Measurements from ENCODE around the gene KRTAP6-1.

KRTAP6-1 gene

GRCh38 chr21:30616125-30616524 lies 2.4 kb upstream of the KRTAP6-1 start, which contains the start of gene KRTAP20-1:
Gene KRTAP20-1, plus strand, starts transcription at chr21:30616425. Its CDS starts 30 bp downstream, at chr21:30616455.
- H3K4me3 ChIP-seq (ENCODE audit: low read length) = no peak within 1 kb of the TSS
- no peaks in the 10 kb centered on the region for H3K4me1 ChIP-seq (ENCODE audit: control insufficient read depth, insufficient read depth, low read length)
- no peaks in the 10 kb centered on the region for H3K27me3 ChIP-seq (ENCODE audit: control insufficient read depth, insufficient read depth, low read length)
- H3K36me3 ChIP-seq (ENCODE audit: insufficient read depth, low read length) = no peaks in the 10 kb centered on the region
- peaks cover 9% of the 10 kb centered on the region for H3K9me3 ChIP-seq (replicated peaks; ENCODE audit: low read length)
- H3K4me2 ChIP-seq (ENCODE audit: low read length) = no peak within 1 kb of the TSS
- no peak within 1 kb of the TSS for H3K9ac ChIP-seq (ENCODE audit: low read depth, low read length)

- no peaks in the 10 kb centered on the region for H3K36me3 ChIP-seq (ENCODE audit: insufficient read depth, low read length)
- no peaks in the 10 kb centered on the region for H3K4me1 ChIP-seq (ENCODE audit: control insufficient read depth, insufficient read depth, low read length)
- no peak overlapping the region for H3K4me2 ChIP-seq (ENCODE audit: low read length)
- H3K27me3 ChIP-seq (ENCODE audit: control insufficient read depth, insufficient read depth, low read length) = no peaks in the 10 kb centered on the region
- no peak overlapping the region for H3K4me3 ChIP-seq (ENCODE audit: low read length)
- H3K9ac ChIP-seq (ENCODE audit: low read depth, low read length) = no peak overlapping the region
- H3K9me3 ChIP-seq (replicated peaks; ENCODE audit: low read length) = peaks cover 9% of the 10 kb centered on the region
Observed at GRCh38 chr21:30615199-30615598, 1.5 kb upstream of the KRTAP6-1 start.

- Histone ChIP-seq H3K9ac (ENCODE audit: low read depth, low read length) (no peak overlapping the region), H3K36me3 (ENCODE audit: insufficient read depth, low read length) (no peaks in the 10 kb centered on the region), H3K4me3 (ENCODE audit: low read length) (no peak overlapping the region), H3K4me2 (ENCODE audit: low read length) (no peak overlapping the region), H3K27me3 (ENCODE audit: control insufficient read depth, insufficient read depth, low read length) (no peaks in the 10 kb centered on the region), H3K4me1 (ENCODE audit: control insufficient read depth, insufficient read depth, low read length) (no peaks in the 10 kb centered on the region), H3K9me3 (replicated peaks; ENCODE audit: low read length) (peaks cover 9% of the 10 kb centered on the region)
Observed at GRCh38 chr21:30612132-30612531, 1.6 kb downstream of the KRTAP6-1 start.

GRCh38 chr21:30605968-30606367 lies 7.8 kb downstream of the KRTAP6-1 start:
- Histone ChIP-seq H3K9me3 (replicated peaks; ENCODE audit: low read length) (peaks cover 4% of the 10 kb centered on the region), H3K9ac (ENCODE audit: low read depth, low read length) (no peak overlapping the region), H3K4me1 (ENCODE audit: control insufficient read depth, insufficient read depth, low read length) (no peaks in the 10 kb centered on the region), H3K36me3 (ENCODE audit: insufficient read depth, low read length) (no peaks in the 10 kb centered on the region), H3K27me3 (ENCODE audit: control insufficient read depth, insufficient read depth, low read length) (no peaks in the 10 kb centered on the region), H3K4me2 (ENCODE audit: low read length) (no peak overlapping the region), H3K4me3 (ENCODE audit: low read length) (no peak overlapping the region)

GRCh38 chr21:30600787-30601186 lies 12.9 kb downstream of the KRTAP6-1 start, which contains the start of gene KRTAP22-1:
Gene KRTAP22-1, plus strand, starts transcription at chr21:30601087.
- Histone ChIP-seq H3K4me3 (ENCODE audit: low read length) (no peak within 1 kb of the TSS), H3K4me2 (ENCODE audit: low read length) (no peak within 1 kb of the TSS), H3K4me1 (ENCODE audit: control insufficient read depth, insufficient read depth, low read length) (no peaks in the 10 kb centered on the region), H3K36me3 (ENCODE audit: insufficient read depth, low read length) (no peaks in the 10 kb centered on the region), H3K27me3 (ENCODE audit: control insufficient read depth, insufficient read depth, low read length) (no peaks in the 10 kb centered on the region), H3K9ac (ENCODE audit: low read depth, low read length) (no peak within 1 kb of the TSS), H3K9me3 (replicated peaks; ENCODE audit: low read length) (peaks cover 4% of the 10 kb centered on the region)

- Histone ChIP-seq H3K4me1 (ENCODE audit: control insufficient read depth, insufficient read depth, low read length) (no peaks in the 10 kb centered on the region), H3K9ac (ENCODE audit: low read depth, low read length) (no peak within 1 kb of the TSS), H3K36me3 (ENCODE audit: insufficient read depth, low read length) (no peaks in the 10 kb centered on the region), H3K9me3 (replicated peaks; ENCODE audit: low read length) (no peaks in the 10 kb centered on the region), H3K27me3 (ENCODE audit: control insufficient read depth, insufficient read depth, low read length) (no peaks in the 10 kb centered on the region), H3K4me2 (ENCODE audit: low read length) (no peak within 1 kb of the TSS), H3K4me3 (ENCODE audit: low read length) (no peak within 1 kb of the TSS)
Observed at GRCh38 chr21:30598802-30599201, 14.9 kb downstream of the KRTAP6-1 start, which contains the start of gene KRTAP6-2. Gene KRTAP6-2, minus strand, starts transcription at chr21:30598902. Its CDS starts 28 bp downstream, at chr21:30598874.

GRCh38 chr21:30592140-30592539 lies 21.6 kb downstream of the KRTAP6-1 start, which contains the start of gene KRTAP6-3:
Gene KRTAP6-3, plus strand, starts transcription at chr21:30592440. Its CDS starts 6 bp downstream, at chr21:30592446.
- no peaks in the 10 kb centered on the region for H3K27me3 ChIP-seq (ENCODE audit: control insufficient read depth, insufficient read depth, low read length)
- no peak within 1 kb of the TSS for H3K4me3 ChIP-seq (ENCODE audit: low read length)

GRCh38 chr21:30590297-30590696 lies 23.4 kb downstream of the KRTAP6-1 start, which contains the start of gene KRTAP22-2:
Gene KRTAP22-2, minus strand, starts transcription at chr21:30590397.
- Histone ChIP-seq H3K4me3 (ENCODE audit: low read length) (no peak within 1 kb of the TSS), H3K9ac (ENCODE audit: low read depth, low read length) (no peak within 1 kb of the TSS), H3K27me3 (ENCODE audit: control insufficient read depth, insufficient read depth, low read length) (no peaks in the 10 kb centered on the region), H3K4me2 (ENCODE audit: low read length) (no peak within 1 kb of the TSS), H3K36me3 (ENCODE audit: insufficient read depth, low read length) (no peaks in the 10 kb centered on the region), H3K4me1 (ENCODE audit: control insufficient read depth, insufficient read depth, low read length) (no peaks in the 10 kb centered on the region), H3K9me3 (replicated peaks; ENCODE audit: low read length) (peaks cover 13% of the 10 kb centered on the region)

More at GRCh38 chr21:30592140-30592539, 21.6 kb downstream of the KRTAP6-1 start, which contains the start of gene KRTAP6-3:
- Histone ChIP-seq H3K9me3 (replicated peaks; ENCODE audit: low read length) (peaks cover 13% of the 10 kb centered on the region), H3K9ac (ENCODE audit: low read depth, low read length) (no peak within 1 kb of the TSS), H3K4me2 (ENCODE audit: low read length) (no peak within 1 kb of the TSS), H3K36me3 (ENCODE audit: insufficient read depth, low read length) (no peaks in the 10 kb centered on the region), H3K4me1 (ENCODE audit: control insufficient read depth, insufficient read depth, low read length) (no peaks in the 10 kb centered on the region)

GRCh38 chr21:30582870-30583269 lies 30.9 kb downstream of the KRTAP6-1 start:
- no peak overlapping the region for H3K9ac ChIP-seq (ENCODE audit: low read depth, low read length)
- no peaks in the 10 kb centered on the region for H3K27me3 ChIP-seq (ENCODE audit: control insufficient read depth, insufficient read depth, low read length)
- H3K4me1 ChIP-seq (ENCODE audit: control insufficient read depth, insufficient read depth, low read length) = no peaks in the 10 kb centered on the region
- no peaks in the 10 kb centered on the region for H3K36me3 ChIP-seq (ENCODE audit: insufficient read depth, low read length)
- peaks cover 11% of the 10 kb centered on the region for H3K9me3 ChIP-seq (replicated peaks; ENCODE audit: low read length)
- H3K4me2 ChIP-seq (ENCODE audit: low read length) = no peak overlapping the region
- no peak overlapping the region for H3K4me3 ChIP-seq (ENCODE audit: low read length)

- Histone ChIP-seq H3K4me1 (ENCODE audit: control insufficient read depth, insufficient read depth, low read length) (no peaks in the 10 kb centered on the region), H3K9me3 (replicated peaks; ENCODE audit: low read length) (peaks cover 11% of the 10 kb centered on the region), H3K9ac (ENCODE audit: low read depth, low read length) (no peak overlapping the region), H3K36me3 (ENCODE audit: insufficient read depth, low read length) (no peaks in the 10 kb centered on the region), H3K4me3 (ENCODE audit: low read length) (no peak overlapping the region), H3K27me3 (ENCODE audit: control insufficient read depth, insufficient read depth, low read length) (no peaks in the 10 kb centered on the region), H3K4me2 (ENCODE audit: low read length) (no peak overlapping the region)
Observed at GRCh38 chr21:30580132-30580531, 33.6 kb downstream of the KRTAP6-1 start.

- Histone ChIP-seq H3K9ac (ENCODE audit: low read depth, low read length) (no peak overlapping the region), H3K36me3 (ENCODE audit: insufficient read depth, low read length) (no peaks in the 10 kb centered on the region), H3K9me3 (replicated peaks; ENCODE audit: low read length) (peaks cover 6% of the 10 kb centered on the region), H3K4me1 (ENCODE audit: control insufficient read depth, insufficient read depth, low read length) (no peaks in the 10 kb centered on the region), H3K27me3 (ENCODE audit: control insufficient read depth, insufficient read depth, low read length) (no peaks in the 10 kb centered on the region), H3K4me2 (ENCODE audit: low read length) (no peak overlapping the region), H3K4me3 (ENCODE audit: low read length) (no peak overlapping the region)
Observed at GRCh38 chr21:30579346-30579745, 34.4 kb downstream of the KRTAP6-1 start.

GRCh38 chr21:30577766-30578165 lies 36.0 kb downstream of the KRTAP6-1 start:
- H3K4me2 ChIP-seq (ENCODE audit: low read length) = no peak overlapping the region
- peaks cover 4% of the 10 kb centered on the region for H3K9me3 ChIP-seq (replicated peaks; ENCODE audit: low read length)
- H3K27me3 ChIP-seq (ENCODE audit: control insufficient read depth, insufficient read depth, low read length) = no peaks in the 10 kb centered on the region
- no peak overlapping the region for H3K4me3 ChIP-seq (ENCODE audit: low read length)
- H3K4me1 ChIP-seq (ENCODE audit: control insufficient read depth, insufficient read depth, low read length) = no peaks in the 10 kb centered on the region
- no peak overlapping the region for H3K9ac ChIP-seq (ENCODE audit: low read depth, low read length)
- no peaks in the 10 kb centered on the region for H3K36me3 ChIP-seq (ENCODE audit: insufficient read depth, low read length)
